ENCODE results near the gene THAP5.

DNA sequence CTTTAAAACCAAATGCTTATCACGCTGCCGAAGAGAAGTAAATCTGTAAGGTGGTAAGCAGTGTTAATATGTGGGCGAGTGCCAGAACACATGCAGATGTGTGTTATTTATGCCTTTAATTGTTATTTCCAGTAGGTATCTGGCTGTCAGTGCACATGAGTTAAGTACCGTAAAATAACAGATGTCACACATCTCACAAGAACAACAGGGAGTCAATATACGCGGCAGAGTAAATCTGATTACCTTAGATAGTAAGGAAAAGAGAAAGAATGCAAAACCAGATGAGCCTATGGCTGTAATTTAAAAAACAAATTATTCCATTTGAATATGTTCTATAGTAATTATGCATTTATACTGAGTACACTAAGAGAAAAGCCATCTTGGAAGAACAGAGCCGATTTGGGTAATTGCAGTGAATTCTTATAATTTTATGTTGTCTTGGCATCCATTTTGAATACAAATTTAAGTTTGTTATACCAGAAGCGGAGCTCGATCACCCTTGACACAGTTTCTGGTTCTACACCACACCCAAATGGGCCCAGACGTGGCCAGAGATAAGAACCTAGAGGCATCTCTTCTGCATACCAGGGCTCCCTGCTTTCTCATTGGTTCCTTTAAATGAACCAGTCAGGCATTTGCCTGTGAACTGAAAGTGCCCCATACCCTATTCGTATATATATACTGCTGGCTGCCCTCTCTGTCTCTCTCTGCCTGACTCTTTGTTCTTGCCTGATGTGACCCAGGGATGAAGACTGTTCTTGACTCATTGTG, 35.0 kb upstream of the THAP5 start:
- TF ChIP-seq, protein P1, sequence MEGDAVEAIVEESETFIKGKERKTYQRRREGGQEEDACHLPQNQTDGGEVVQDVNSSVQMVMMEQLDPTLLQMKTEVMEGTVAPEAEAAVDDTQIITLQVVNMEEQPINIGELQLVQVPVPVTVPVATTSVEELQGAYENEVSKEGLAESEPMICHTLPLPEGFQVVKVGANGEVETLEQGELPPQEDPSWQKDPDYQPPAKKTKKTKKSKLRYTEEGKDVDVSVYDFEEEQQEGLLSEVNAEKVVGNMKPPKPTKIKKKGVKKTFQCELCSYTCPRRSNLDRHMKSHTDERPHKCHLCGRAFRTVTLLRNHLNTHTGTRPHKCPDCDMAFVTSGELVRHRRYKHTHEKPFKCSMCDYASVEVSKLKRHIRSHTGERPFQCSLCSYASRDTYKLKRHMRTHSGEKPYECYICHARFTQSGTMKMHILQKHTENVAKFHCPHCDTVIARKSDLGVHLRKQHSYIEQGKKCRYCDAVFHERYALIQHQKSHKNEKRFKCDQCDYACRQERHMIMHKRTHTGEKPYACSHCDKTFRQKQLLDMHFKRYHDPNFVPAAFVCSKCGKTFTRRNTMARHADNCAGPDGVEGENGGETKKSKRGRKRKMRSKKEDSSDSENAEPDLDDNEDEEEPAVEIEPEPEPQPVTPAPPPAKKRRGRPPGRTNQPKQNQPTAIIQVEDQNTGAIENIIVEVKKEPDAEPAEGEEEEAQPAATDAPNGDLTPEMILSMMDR (IDR thresholded peaks at IDR 0.05; ENCODE audit: poor library complexity, severe bottlenecking): no peak
- no peak for TF ChIP-seq TAF1 (IDR thresholded peaks at IDR 0.05; ENCODE audit: low read depth)
- no peak for TF ChIP-seq RAD21 (conservative IDR thresholded peaks at IDR 0.05)
- peak; percentile 54 for TF ChIP-seq POLR2AphosphoS5 (IDR thresholded peaks at IDR 0.05)
- TF ChIP-seq EZH2 (IDR thresholded peaks at IDR 0.05; ENCODE audit: borderline replicate concordance, insufficient read depth, low read length, poor library complexity, severe bottlenecking): no peak
- TF ChIP-seq SMC3 (conservative IDR thresholded peaks at IDR 0.05; ENCODE audit: poor library complexity): no peak
- TF ChIP-seq, protein P2, sequence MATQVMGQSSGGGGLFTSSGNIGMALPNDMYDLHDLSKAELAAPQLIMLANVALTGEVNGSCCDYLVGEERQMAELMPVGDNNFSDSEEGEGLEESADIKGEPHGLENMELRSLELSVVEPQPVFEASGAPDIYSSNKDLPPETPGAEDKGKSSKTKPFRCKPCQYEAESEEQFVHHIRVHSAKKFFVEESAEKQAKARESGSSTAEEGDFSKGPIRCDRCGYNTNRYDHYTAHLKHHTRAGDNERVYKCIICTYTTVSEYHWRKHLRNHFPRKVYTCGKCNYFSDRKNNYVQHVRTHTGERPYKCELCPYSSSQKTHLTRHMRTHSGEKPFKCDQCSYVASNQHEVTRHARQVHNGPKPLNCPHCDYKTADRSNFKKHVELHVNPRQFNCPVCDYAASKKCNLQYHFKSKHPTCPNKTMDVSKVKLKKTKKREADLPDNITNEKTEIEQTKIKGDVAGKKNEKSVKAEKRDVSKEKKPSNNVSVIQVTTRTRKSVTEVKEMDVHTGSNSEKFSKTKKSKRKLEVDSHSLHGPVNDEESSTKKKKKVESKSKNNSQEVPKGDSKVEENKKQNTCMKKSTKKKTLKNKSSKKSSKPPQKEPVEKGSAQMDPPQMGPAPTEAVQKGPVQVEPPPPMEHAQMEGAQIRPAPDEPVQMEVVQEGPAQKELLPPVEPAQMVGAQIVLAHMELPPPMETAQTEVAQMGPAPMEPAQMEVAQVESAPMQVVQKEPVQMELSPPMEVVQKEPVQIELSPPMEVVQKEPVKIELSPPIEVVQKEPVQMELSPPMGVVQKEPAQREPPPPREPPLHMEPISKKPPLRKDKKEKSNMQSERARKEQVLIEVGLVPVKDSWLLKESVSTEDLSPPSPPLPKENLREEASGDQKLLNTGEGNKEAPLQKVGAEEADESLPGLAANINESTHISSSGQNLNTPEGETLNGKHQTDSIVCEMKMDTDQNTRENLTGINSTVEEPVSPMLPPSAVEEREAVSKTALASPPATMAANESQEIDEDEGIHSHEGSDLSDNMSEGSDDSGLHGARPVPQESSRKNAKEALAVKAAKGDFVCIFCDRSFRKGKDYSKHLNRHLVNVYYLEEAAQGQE (IDR thresholded peaks at IDR 0.05; ENCODE audit: borderline replicate concordance): no peak
- TF ChIP-seq MXI1 (conservative IDR thresholded peaks at IDR 0.05; ENCODE audit: poor library complexity, severe bottlenecking): no peak

All from neural cell (in vitro differentiated cells).